Ishikawa (cell line): Measurements from ENCODE around the gene UBXN10.

Experiments
- CEBPB ChIP-seq: IDR thresholded peaks from 2 replicates; pipeline ENCODE4 v1.6.1; 2012
- TEAD4 ChIP-seq: IDR thresholded peaks from 2 replicates; pipeline ENCODE4 v1.6.1; 2012
- ZBTB7A ChIP-seq: IDR thresholded peaks from 2 replicates; pipeline ENCODE4 v1.6.1; 2012; ENCODE audit warnings: low read depth
- TF ChIP-seq, protein P1 (sequence below): IDR thresholded peaks from 2 replicates; pipeline ENCODE4 v1.6.1; 2012; ENCODE audit warnings: low read depth, mild to moderate bottlenecking
- TF ChIP-seq, protein P2 (sequence below): IDR thresholded peaks from 2 replicates; pipeline ENCODE4 v1.6.1; 2012

DNA sequence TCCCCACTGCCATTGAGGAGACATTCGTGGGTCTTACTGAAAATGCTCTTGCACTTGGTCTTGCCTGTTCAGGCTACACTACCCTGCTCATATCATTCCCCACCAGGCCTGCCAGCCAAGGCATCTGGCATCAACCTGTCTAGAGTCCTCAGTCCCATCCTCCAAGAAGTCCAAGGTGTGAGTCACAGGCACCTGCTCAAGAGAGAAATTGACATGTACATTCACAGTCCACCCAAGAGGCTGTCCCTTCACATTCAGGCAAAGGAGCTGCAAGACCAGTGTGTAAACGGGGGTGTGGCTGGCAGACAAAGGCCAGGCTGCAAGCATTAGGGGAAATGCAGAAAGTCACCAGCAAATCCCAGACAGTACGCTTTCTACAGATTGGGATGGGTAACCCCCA is 13.5 kb downstream of the UBXN10 start:
- TF ChIP-seq ZBTB7A (no peak), CEBPB (no peak), TEAD4 (no peak)
- TF ChIP-seq, protein P1, sequence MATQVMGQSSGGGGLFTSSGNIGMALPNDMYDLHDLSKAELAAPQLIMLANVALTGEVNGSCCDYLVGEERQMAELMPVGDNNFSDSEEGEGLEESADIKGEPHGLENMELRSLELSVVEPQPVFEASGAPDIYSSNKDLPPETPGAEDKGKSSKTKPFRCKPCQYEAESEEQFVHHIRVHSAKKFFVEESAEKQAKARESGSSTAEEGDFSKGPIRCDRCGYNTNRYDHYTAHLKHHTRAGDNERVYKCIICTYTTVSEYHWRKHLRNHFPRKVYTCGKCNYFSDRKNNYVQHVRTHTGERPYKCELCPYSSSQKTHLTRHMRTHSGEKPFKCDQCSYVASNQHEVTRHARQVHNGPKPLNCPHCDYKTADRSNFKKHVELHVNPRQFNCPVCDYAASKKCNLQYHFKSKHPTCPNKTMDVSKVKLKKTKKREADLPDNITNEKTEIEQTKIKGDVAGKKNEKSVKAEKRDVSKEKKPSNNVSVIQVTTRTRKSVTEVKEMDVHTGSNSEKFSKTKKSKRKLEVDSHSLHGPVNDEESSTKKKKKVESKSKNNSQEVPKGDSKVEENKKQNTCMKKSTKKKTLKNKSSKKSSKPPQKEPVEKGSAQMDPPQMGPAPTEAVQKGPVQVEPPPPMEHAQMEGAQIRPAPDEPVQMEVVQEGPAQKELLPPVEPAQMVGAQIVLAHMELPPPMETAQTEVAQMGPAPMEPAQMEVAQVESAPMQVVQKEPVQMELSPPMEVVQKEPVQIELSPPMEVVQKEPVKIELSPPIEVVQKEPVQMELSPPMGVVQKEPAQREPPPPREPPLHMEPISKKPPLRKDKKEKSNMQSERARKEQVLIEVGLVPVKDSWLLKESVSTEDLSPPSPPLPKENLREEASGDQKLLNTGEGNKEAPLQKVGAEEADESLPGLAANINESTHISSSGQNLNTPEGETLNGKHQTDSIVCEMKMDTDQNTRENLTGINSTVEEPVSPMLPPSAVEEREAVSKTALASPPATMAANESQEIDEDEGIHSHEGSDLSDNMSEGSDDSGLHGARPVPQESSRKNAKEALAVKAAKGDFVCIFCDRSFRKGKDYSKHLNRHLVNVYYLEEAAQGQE, result no peak
- TF ChIP-seq, protein P2, sequence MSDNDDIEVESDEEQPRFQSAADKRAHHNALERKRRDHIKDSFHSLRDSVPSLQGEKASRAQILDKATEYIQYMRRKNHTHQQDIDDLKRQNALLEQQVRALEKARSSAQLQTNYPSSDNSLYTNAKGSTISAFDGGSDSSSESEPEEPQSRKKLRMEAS, result no peak
